Thyroid gland (tissue), 4 donors: ENCODE data around the gene PTH.
A peak's percentile ranks its signal among the peaks of the same experiment; 100 is the strongest.

Source experiments
- POLR2A ChIP-seq, 2 donors: fragments of 450-650 bp; IDR thresholded peaks; one replicate each; pipeline ENCODE4 v1.6.1; 2017; ENCODE audit warnings: antibody characterized with exemption in 2 of 2, mild to moderate bottlenecking in 2 of 2, moderate library complexity in 1 of 2
- TF ChIP-seq, protein P1 (sequence below), 6 experiments: fragments of 200-600 bp in 3 of 6; fragments of 450-650 bp in 3 of 6; sonication (generic) in 3 of 6; IDR thresholded peaks; one replicate each; pipeline ENCODE4 v1.5.1; 2016 to 2019; ENCODE audit warnings: antibody characterized with exemption in 6 of 6, mild to moderate bottlenecking in 2 of 6, inconsistent platforms in 1 of 6, moderate library complexity in 1 of 6

DNA sequence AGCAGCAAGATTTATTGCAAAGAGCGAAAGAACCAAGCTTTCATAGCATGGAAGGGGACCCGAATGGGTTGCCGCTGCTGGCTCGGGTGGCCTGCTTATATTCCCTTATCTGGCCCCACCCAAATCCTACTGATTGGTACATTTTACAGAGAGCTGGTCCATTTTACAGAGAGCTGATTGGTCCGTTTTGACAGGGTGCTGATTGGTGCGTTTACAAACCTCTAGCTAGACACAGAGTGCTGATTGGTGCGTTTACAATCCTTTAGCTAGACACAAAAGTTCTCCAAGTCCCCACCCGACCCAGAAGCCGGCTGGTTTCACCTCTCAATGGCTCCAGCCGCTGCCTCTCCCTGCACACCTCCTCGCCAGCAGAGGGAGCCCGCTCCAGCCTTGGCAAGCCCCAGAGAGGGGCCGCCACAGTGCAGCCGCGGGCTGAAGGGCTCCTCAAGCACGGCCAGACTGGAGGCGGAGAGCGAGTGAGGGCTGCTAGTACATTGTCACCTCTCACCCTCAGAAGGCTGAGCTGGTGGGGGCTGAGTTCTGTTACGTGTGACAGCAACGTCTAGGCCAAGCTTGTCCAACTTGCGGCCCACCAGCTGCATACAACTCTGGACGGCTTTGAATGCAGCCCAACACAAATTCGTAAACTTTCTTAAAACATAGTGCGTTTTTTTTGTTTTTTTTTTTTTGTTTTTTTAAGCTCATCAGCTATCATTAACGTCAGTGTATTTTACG lies 8.7 kb downstream of the PTH start:
- TF ChIP-seq, protein P1, sequence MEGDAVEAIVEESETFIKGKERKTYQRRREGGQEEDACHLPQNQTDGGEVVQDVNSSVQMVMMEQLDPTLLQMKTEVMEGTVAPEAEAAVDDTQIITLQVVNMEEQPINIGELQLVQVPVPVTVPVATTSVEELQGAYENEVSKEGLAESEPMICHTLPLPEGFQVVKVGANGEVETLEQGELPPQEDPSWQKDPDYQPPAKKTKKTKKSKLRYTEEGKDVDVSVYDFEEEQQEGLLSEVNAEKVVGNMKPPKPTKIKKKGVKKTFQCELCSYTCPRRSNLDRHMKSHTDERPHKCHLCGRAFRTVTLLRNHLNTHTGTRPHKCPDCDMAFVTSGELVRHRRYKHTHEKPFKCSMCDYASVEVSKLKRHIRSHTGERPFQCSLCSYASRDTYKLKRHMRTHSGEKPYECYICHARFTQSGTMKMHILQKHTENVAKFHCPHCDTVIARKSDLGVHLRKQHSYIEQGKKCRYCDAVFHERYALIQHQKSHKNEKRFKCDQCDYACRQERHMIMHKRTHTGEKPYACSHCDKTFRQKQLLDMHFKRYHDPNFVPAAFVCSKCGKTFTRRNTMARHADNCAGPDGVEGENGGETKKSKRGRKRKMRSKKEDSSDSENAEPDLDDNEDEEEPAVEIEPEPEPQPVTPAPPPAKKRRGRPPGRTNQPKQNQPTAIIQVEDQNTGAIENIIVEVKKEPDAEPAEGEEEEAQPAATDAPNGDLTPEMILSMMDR (IDR thresholded peaks at IDR 0.05), result peak in 3 of 6 experiments; percentile 25 to 46 (median 31)
- TF ChIP-seq POLR2A (IDR thresholded peaks at IDR 0.05), result no peak
